ENCODE data around the gene FBXW12. TPM values are rescaled to one million over a fixed set of nuclear protein-coding genes. Genes with fewer than 3 reads are reported as not detected.

The FBXW12 gene
- total RNA-seq, 4 donors from 2014 or later: not detected

DNA sequence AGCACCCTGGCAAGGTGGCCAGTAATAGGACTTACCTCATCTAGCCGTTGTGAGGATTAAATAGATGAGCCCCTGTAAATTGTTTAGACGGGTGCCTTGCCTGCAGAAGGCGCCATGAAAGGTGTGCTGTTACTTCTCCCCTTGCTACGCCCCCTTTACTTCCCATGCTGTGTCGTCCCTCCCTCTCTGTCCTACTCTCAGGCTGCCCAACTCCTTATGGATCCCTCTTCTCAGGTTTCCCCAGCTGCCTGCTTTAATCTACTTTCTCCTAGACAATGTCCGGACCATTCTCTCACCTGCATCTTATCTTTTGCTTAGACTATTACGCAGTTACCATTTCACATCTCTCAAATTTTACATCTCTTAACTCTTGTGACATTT is 1.7 kb upstream of the FBXW12 start:
- no peak for TF ChIP-seq POLR2A (IDR thresholded peaks at IDR 0.05)
- TF ChIP-seq, protein P1, sequence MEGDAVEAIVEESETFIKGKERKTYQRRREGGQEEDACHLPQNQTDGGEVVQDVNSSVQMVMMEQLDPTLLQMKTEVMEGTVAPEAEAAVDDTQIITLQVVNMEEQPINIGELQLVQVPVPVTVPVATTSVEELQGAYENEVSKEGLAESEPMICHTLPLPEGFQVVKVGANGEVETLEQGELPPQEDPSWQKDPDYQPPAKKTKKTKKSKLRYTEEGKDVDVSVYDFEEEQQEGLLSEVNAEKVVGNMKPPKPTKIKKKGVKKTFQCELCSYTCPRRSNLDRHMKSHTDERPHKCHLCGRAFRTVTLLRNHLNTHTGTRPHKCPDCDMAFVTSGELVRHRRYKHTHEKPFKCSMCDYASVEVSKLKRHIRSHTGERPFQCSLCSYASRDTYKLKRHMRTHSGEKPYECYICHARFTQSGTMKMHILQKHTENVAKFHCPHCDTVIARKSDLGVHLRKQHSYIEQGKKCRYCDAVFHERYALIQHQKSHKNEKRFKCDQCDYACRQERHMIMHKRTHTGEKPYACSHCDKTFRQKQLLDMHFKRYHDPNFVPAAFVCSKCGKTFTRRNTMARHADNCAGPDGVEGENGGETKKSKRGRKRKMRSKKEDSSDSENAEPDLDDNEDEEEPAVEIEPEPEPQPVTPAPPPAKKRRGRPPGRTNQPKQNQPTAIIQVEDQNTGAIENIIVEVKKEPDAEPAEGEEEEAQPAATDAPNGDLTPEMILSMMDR (IDR thresholded peaks at IDR 0.05): no peak
- no peak overlapping the region for H3K27ac ChIP-seq
- no peak for DNase-seq
- no peaks in the 10 kb centered on the region for H3K36me3 ChIP-seq
- no peak overlapping the region for H3K4me3 ChIP-seq
- no peaks in the 10 kb centered on the region for H3K27me3 ChIP-seq
- no peaks in the 10 kb centered on the region for H3K9me3 ChIP-seq
- H3K4me1 ChIP-seq: no peaks in the 10 kb centered on the region

DNA sequence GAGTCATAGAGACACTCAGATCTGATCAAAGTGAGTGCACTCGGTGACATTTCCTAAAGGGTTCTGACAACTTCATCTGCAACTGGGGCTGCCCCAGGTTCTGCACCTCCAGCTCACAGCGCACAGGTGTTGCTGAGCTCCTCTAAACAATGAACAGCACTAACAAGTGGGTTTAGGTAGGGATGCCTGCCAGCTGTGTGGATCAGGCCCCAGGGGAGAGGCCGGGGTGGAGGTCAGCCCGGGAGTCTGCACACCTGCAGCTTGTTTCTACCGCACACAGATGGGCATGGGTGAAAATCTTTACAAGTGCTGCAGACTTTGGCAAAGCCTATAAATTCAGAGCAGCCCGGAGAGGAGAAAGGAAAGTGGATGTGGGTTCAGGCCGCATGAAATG is 355 bp downstream of the FBXW12 start:
- Histone ChIP-seq H3K36me3 (no peaks in the 10 kb centered on the region), H3K9me3 (no peaks in the 10 kb centered on the region), H3K27me3 (no peaks in the 10 kb centered on the region), H3K27ac (no peak overlapping the region), H3K4me3 (no peak overlapping the region), H3K4me1 (no peaks in the 10 kb centered on the region)
- no peak for TF ChIP-seq POLR2A (IDR thresholded peaks at IDR 0.05)
- TF ChIP-seq, protein P1 (IDR thresholded peaks at IDR 0.05): no peak
- DNase-seq: no peak

DNA sequence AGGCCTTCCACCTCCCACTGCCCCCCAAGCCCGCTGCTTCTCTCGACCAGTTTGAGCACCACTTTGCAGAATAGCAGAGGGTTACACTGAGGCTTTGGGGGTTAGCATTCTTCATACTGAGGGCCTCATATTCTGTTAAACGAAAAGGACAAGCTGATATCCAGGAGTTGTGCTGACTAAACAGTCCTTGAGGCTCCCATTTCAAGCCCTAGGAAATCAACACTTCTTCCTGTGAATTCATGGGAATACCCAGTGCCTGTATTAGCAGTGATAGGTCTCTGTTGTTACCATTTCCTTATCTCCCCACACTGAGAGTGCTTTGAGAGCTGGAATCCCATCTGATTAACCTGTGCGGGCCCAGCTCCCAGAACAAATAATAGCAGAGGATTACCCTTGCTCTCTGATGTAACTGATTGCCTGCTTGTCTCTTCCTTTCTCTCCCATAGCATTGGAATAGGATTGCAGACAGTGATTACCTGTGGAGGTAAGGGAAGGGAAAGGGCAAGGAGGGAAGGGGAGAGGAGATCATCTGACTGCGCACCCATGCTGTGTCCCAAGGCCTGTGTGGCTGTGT is 930 bp downstream of the FBXW12 start:
- DNase-seq: no peak
- H3K27ac ChIP-seq: no peak overlapping the region
- no peaks in the 10 kb centered on the region for H3K27me3 ChIP-seq
- H3K9me3 ChIP-seq: no peaks in the 10 kb centered on the region
- TF ChIP-seq, protein P1 (IDR thresholded peaks at IDR 0.05): no peak
- no peak for TF ChIP-seq POLR2A (IDR thresholded peaks at IDR 0.05)
- no peaks in the 10 kb centered on the region for H3K36me3 ChIP-seq
- H3K4me3 ChIP-seq: no peak overlapping the region
- H3K4me1 ChIP-seq: no peaks in the 10 kb centered on the region

DNA sequence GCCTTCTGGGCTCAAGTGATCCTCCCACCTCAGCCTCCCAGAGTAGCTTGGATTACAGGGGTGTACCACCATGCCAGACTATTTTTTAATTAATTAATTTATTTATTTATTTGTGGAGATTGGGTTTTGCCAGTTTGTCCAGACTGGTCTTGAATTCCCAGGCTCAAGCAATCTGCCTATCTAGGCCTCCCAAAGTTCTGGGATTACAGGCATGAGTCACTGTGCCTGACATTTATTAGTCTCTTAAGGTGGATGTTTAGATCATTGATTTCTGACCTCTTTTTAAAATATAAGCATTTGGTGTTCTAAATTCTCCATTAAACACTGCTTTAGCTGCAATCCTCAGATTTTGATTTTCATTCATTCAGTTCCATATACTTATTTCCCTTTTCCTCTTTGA is 15.6 kb downstream of the FBXW12 start:
- DNase-seq: no peak
- H3K27ac ChIP-seq: no peak overlapping the region
- no peak overlapping the region for H3K4me3 ChIP-seq
- H3K9me3 ChIP-seq: no peaks in the 10 kb centered on the region
- no peaks in the 10 kb centered on the region for H3K27me3 ChIP-seq
- TF ChIP-seq, protein P1 (IDR thresholded peaks at IDR 0.05): no peak
- no peak for TF ChIP-seq POLR2A (IDR thresholded peaks at IDR 0.05)
- H3K36me3 ChIP-seq: no peaks in the 10 kb centered on the region
- H3K4me1 ChIP-seq: no peaks in the 10 kb centered on the region

DNA sequence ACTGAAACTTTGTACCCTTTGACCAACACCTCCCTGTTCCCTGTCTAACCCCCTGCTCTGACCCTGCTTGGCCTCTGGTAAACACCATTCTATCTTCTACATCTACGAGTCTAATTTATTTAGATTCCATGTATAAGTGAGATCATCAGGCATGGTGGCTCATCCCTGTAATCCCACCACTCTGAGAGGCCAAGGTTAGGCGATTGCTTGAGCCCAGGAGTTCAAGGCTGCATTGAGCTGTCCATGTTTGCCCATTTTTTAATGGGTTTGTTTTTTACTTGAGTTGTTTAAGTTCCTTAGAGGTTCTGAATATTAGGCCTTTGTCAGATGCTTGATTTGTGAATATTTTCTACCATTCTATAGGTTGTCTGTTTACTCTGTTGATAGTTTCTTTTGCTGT is 16.9 kb downstream of the FBXW12 start:
- TF ChIP-seq, protein P1 (IDR thresholded peaks at IDR 0.05): no peak
- TF ChIP-seq POLR2A (IDR thresholded peaks at IDR 0.05): no peak
- DNase-seq: no peak
- no peaks in the 10 kb centered on the region for H3K9me3 ChIP-seq
- no peak overlapping the region for H3K27ac ChIP-seq
- no peak overlapping the region for H3K4me3 ChIP-seq
- no peaks in the 10 kb centered on the region for H3K4me1 ChIP-seq
- no peaks in the 10 kb centered on the region for H3K36me3 ChIP-seq
- H3K27me3 ChIP-seq: no peaks in the 10 kb centered on the region

DNA sequence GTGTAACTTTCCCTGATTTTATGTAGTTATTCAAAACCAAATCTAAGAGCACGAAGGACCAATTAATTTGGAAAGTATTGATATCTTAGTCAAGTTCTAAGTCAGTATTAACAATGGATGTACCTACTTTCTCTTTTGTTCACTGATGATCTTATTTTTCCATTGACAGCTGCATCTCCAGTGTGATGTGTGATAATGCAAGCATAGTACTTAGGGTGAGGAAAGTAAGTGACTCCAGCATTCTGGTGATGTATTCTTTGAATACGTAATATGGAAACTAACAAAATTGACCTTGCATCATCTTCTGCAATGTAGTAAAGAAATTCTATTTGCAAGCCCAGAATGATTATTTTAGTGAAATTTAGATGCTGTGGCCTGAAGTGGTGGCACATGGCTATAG is 22.4 kb downstream of the FBXW12 start:
- no peak overlapping the region for H3K27ac ChIP-seq
- no peak for DNase-seq
- no peaks in the 10 kb centered on the region for H3K9me3 ChIP-seq
- no peaks in the 10 kb centered on the region for H3K27me3 ChIP-seq
- H3K4me1 ChIP-seq: no peaks in the 10 kb centered on the region
- no peak overlapping the region for H3K4me3 ChIP-seq
- no peaks in the 10 kb centered on the region for H3K36me3 ChIP-seq
- TF ChIP-seq, protein P1 (IDR thresholded peaks at IDR 0.05): no peak
- no peak for TF ChIP-seq POLR2A (IDR thresholded peaks at IDR 0.05)
